Measurements from ENCODE around the gene TMEM217. TPM values are rescaled to one million over a fixed set of nuclear protein-coding genes. Genes with fewer than 3 reads are reported as not detected.

Gene TMEM217
- polyA plus RNA-seq, 1 donor from 2014 or later = 0.32 TPM

DNA sequence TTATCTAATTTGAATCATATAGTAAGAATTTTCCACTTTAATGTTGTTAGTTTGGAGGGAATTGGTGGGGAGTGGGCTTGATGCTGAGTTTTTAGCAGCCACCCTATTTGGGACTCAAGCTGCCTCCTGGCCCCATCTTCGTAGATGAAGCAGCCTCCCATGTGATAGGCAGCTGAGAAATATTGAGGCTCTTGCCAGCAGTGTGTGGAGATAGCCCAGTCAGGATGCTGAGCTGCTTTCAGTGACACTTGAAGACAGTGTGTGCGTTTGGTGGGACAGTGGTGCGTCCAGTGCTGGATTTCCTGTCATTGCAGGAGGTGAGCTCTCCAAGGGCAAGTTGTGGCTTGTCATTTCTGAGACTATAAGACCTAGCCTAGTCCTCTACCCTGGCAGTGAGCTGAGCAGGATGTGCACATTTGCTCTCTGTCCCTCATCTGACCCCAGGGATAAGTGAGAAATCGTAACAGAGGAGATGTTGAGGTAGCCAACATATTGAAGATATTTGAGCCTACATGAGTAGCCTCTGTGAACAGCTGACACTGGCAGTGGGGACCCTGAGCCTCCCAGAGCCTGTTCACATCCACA lies 48.0 kb upstream of the TMEM217 start:
- TF ChIP-seq TAF1 (IDR thresholded peaks at IDR 0.05; ENCODE audit: low read depth) = no peak
- TF ChIP-seq EP300 (conservative IDR thresholded peaks at IDR 0.05; ENCODE audit: poor library complexity, severe bottlenecking) = no peak
- no peak for TF ChIP-seq EZH2 (IDR thresholded peaks at IDR 0.05; ENCODE audit: borderline replicate concordance, insufficient read depth, low read length, poor library complexity, severe bottlenecking)
- TF ChIP-seq POLR2AphosphoS5 (IDR thresholded peaks at IDR 0.05) = no peak
- no peak for TF ChIP-seq MXI1 (conservative IDR thresholded peaks at IDR 0.05; ENCODE audit: poor library complexity, severe bottlenecking)
- TF ChIP-seq, protein P1, sequence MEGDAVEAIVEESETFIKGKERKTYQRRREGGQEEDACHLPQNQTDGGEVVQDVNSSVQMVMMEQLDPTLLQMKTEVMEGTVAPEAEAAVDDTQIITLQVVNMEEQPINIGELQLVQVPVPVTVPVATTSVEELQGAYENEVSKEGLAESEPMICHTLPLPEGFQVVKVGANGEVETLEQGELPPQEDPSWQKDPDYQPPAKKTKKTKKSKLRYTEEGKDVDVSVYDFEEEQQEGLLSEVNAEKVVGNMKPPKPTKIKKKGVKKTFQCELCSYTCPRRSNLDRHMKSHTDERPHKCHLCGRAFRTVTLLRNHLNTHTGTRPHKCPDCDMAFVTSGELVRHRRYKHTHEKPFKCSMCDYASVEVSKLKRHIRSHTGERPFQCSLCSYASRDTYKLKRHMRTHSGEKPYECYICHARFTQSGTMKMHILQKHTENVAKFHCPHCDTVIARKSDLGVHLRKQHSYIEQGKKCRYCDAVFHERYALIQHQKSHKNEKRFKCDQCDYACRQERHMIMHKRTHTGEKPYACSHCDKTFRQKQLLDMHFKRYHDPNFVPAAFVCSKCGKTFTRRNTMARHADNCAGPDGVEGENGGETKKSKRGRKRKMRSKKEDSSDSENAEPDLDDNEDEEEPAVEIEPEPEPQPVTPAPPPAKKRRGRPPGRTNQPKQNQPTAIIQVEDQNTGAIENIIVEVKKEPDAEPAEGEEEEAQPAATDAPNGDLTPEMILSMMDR (IDR thresholded peaks at IDR 0.05; ENCODE audit: poor library complexity, severe bottlenecking) = no peak
- TF ChIP-seq RAD21 (conservative IDR thresholded peaks at IDR 0.05) = no peak
- TF ChIP-seq, protein P2, sequence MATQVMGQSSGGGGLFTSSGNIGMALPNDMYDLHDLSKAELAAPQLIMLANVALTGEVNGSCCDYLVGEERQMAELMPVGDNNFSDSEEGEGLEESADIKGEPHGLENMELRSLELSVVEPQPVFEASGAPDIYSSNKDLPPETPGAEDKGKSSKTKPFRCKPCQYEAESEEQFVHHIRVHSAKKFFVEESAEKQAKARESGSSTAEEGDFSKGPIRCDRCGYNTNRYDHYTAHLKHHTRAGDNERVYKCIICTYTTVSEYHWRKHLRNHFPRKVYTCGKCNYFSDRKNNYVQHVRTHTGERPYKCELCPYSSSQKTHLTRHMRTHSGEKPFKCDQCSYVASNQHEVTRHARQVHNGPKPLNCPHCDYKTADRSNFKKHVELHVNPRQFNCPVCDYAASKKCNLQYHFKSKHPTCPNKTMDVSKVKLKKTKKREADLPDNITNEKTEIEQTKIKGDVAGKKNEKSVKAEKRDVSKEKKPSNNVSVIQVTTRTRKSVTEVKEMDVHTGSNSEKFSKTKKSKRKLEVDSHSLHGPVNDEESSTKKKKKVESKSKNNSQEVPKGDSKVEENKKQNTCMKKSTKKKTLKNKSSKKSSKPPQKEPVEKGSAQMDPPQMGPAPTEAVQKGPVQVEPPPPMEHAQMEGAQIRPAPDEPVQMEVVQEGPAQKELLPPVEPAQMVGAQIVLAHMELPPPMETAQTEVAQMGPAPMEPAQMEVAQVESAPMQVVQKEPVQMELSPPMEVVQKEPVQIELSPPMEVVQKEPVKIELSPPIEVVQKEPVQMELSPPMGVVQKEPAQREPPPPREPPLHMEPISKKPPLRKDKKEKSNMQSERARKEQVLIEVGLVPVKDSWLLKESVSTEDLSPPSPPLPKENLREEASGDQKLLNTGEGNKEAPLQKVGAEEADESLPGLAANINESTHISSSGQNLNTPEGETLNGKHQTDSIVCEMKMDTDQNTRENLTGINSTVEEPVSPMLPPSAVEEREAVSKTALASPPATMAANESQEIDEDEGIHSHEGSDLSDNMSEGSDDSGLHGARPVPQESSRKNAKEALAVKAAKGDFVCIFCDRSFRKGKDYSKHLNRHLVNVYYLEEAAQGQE (IDR thresholded peaks at IDR 0.05; ENCODE audit: borderline replicate concordance) = no peak
- TF ChIP-seq SMC3 (conservative IDR thresholded peaks at IDR 0.05; ENCODE audit: poor library complexity) = no peak
- H3K27ac ChIP-seq (ENCODE audit: low read length) = no peak overlapping the region
- H2AFZ ChIP-seq (ENCODE audit: low read depth, low read length) = no peak overlapping the region
- H4K20me1 ChIP-seq (ENCODE audit: insufficient read depth) = no peaks in the 10 kb centered on the region
- no peaks in the 10 kb centered on the region for H3F3A ChIP-seq (ENCODE audit: insufficient read depth, low read length, poor library complexity, severe bottlenecking)
- no peaks in the 10 kb centered on the region for H3K36me3 ChIP-seq (ENCODE audit: insufficient read depth, low read length)
- H3K79me2 ChIP-seq (replicated peaks; ENCODE audit: insufficient read depth, low read length) = no peaks in the 10 kb centered on the region
- no peaks in the 10 kb centered on the region for H3K9me3 ChIP-seq (ENCODE audit: low read length)
- no peaks in the 10 kb centered on the region for H3K27me3 ChIP-seq (ENCODE audit: insufficient read depth, low read depth, low read length)
- no peak overlapping the region for H3K9ac ChIP-seq (ENCODE audit: low read length)
- H3K9me2 ChIP-seq (ENCODE audit: insufficient read depth, low read length) = no peaks in the 10 kb centered on the region
- H3K4me3 ChIP-seq (ENCODE audit: low read length) = no peak overlapping the region
- no peak overlapping the region for H3K4me2 ChIP-seq (ENCODE audit: low read length)

DNA sequence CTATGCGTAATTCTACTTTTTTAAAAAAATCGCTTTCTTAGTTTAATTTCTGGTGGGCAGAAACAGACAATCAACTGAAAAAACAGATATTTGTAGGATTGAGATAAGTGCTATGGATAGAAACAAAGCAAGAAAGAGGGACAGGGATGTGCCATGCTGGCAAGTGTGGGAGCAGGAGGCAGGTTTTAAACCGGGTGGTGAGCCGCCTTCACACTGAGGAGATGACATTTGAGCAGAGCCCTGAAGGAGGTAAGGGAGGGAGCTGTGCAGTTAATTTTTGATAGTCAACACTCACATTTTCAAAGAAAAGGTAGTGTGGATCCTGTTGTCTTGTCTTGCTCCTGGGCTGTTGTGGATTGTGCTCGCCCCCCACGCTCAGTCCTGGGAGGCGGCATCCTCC lies 46.8 kb upstream of the TMEM217 start:
- Histone ChIP-seq H3K27me3 (ENCODE audit: insufficient read depth, low read depth, low read length) (no peaks in the 10 kb centered on the region), H3K4me2 (ENCODE audit: low read length) (no peak overlapping the region), H3K9me2 (ENCODE audit: insufficient read depth, low read length) (no peaks in the 10 kb centered on the region), H3K79me2 (replicated peaks; ENCODE audit: insufficient read depth, low read length) (no peaks in the 10 kb centered on the region), H3F3A (ENCODE audit: insufficient read depth, low read length, poor library complexity, severe bottlenecking) (no peaks in the 10 kb centered on the region), H3K36me3 (ENCODE audit: insufficient read depth, low read length) (no peaks in the 10 kb centered on the region), H3K4me3 (ENCODE audit: low read length) (no peak overlapping the region), H3K27ac (ENCODE audit: low read length) (no peak overlapping the region), H3K9ac (ENCODE audit: low read length) (no peak overlapping the region), H2AFZ (ENCODE audit: low read depth, low read length) (no peak overlapping the region), H4K20me1 (ENCODE audit: insufficient read depth) (no peaks in the 10 kb centered on the region), H3K9me3 (ENCODE audit: low read length) (no peaks in the 10 kb centered on the region)
- TF ChIP-seq, protein P2 (IDR thresholded peaks at IDR 0.05; ENCODE audit: borderline replicate concordance) = no peak
- TF ChIP-seq RAD21 (conservative IDR thresholded peaks at IDR 0.05) = no peak
- no peak for TF ChIP-seq POLR2AphosphoS5 (IDR thresholded peaks at IDR 0.05)
- TF ChIP-seq, protein P1 (IDR thresholded peaks at IDR 0.05; ENCODE audit: poor library complexity, severe bottlenecking) = no peak
- no peak for TF ChIP-seq MXI1 (conservative IDR thresholded peaks at IDR 0.05; ENCODE audit: poor library complexity, severe bottlenecking)
- TF ChIP-seq TAF1 (IDR thresholded peaks at IDR 0.05; ENCODE audit: low read depth) = no peak
- no peak for TF ChIP-seq EZH2 (IDR thresholded peaks at IDR 0.05; ENCODE audit: borderline replicate concordance, insufficient read depth, low read length, poor library complexity, severe bottlenecking)
- TF ChIP-seq SMC3 (conservative IDR thresholded peaks at IDR 0.05; ENCODE audit: poor library complexity) = no peak
- no peak for TF ChIP-seq EP300 (conservative IDR thresholded peaks at IDR 0.05; ENCODE audit: poor library complexity, severe bottlenecking)

Measured in neural cell (in vitro differentiated cells).